Thoracic aorta (tissue), 2 donors: Measurements from ENCODE around the gene RNF14. TPM values are rescaled to one million over a fixed set of nuclear protein-coding genes. Genes with fewer than 3 reads are reported as not detected.

ENCODE experiments used
- ATAC-seq: fragments of 150-250 bp; one replicate; pipeline ENCODE4 v1.8.0; 2017; ENCODE audit warnings: low read depth; ENCODE audit not compliant: insufficient number of reproducible peaks, low FRiP score
- DNase-seq: peaks from one replicate; pipeline ENCODE4 v3.0.0-alpha.2; 2020; ENCODE audit warnings: low spot score
- H3K27ac ChIP-seq, 2 donors: fragments of 200-600 bp; sonication (generic); 1 replicate in 1 of 2; 2 replicates in 1 of 2; pipeline ENCODE4 v1.5.1; 2016; ENCODE audit warnings: mild to moderate bottlenecking in 2 of 2, moderate library complexity in 2 of 2
- H3K27me3 ChIP-seq: fragments of 200-600 bp; sonication (generic); replicated peaks from 2 replicates; pipeline ENCODE4 v1.6.0; 2016; ENCODE audit warnings: mild to moderate bottlenecking; ENCODE audit not compliant: insufficient read depth
- H3K36me3 ChIP-seq: fragments of 200-600 bp; sonication (generic); one replicate; pipeline ENCODE4 v1.5.1; 2016
- H3K4me1 ChIP-seq, 2 donors: fragments of 200-600 bp; sonication (generic); 1 replicate in 1 of 2; 2 replicates in 1 of 2; pipeline versions ENCODE4 v1.5.1 to v1.6.0; 2016; ENCODE audit warnings: low read depth in 2 of 2, mild to moderate bottlenecking in 1 of 2; ENCODE audit not compliant: control insufficient read depth in 1 of 2
- H3K4me3 ChIP-seq: fragments of 200-600 bp; sonication (generic); 2 replicates; pipeline ENCODE4 v1.5.1; 2016; ENCODE audit warnings: mild to moderate bottlenecking
- H3K9me3 ChIP-seq: fragments of 200-600 bp; sonication (generic); 2 replicates; pipeline ENCODE4 v1.5.1; 2016
- CTCF ChIP-seq: fragments of 200-600 bp; sonication (generic); IDR thresholded peaks from one replicate; pipeline ENCODE4 v1.5.1; 2019; ENCODE audit warnings: antibody characterized with exemption
- total RNA-seq, 2 donors: library from RNA; depleted of rRNA; stranded (reverse); fragments of >200 nt; gene quantifications; one replicate each; pipeline versions ENCODE4 v1.1.0 to v1.2.3, GENCODE V29; 2016

The RNF14 gene
- total RNA-seq, 2 donors from 2014 or later, result 63.4 to 93.3 TPM

GRCh38 chr5:142038735-142039134 lies 69.8 kb downstream of the RNF14 start:
- Histone ChIP-seq H3K36me3 (no peaks in the 10 kb centered on the region), H3K27ac (no peak overlapping the region), H3K4me1 (no peaks in the 10 kb centered on the region), H3K4me3 (no peak overlapping the region), H3K9me3 (no peaks in the 10 kb centered on the region), H3K27me3 (no peaks in the 10 kb centered on the region)
- TF ChIP-seq CTCF, result no peak
- ATAC-seq (no peak), DNase-seq (no peak)

Other genes with a start within 250 kb of the RNF14 start
- gene PCDH1, start 90.7 kb upstream of the RNF14 start, total RNA-seq, result 10 to 100 TPM; 24.6 to 43.4 TPM
- gene DELE1, start 45.2 kb upstream of the RNF14 start, total RNA-seq, result 100 to 1,000 TPM in 1 of 2 donors, 10 to 100 TPM in 1; 82.5 to 108 TPM
- gene PCDH12, start 10.9 kb upstream of the RNF14 start, total RNA-seq, result 1 to 10 TPM; 5.1 to 5.2 TPM
- 10 to 100 TPM; 15.8 to 26.5 TPM for gene GNPDA1, start 43.9 kb downstream of the RNF14 start, total RNA-seq
- gene NDFIP1, start 139.7 kb downstream of the RNF14 start, total RNA-seq, result 100 to 1,000 TPM; 102 to 134 TPM